Cerebellar nuclear complex (tissue), 1 donor: ENCODE measurements around the gene SESN2.

ENCODE experiments used
- DNase-seq, 2 experiments: peaks; one replicate each; lab custom pipeline; 2025; lab: John Stamatoyannopoulos, UW

SESN2 gene

GRCh38 chr1:28259252-28259933, at the start of gene SESN2:
TSS of gene SESN2 (plus strand) at chr1:28259518. CDS start at chr1:28259848, 330 bp downstream.
- peak; percentile 89 to 93 for DNase-seq

- DNase-seq, result no peak
Measured at GRCh38 chr1:28209700-28210099, 49.6 kb upstream of the SESN2 start.

- no peak for DNase-seq
Measured at GRCh38 chr1:28213315-28213714, 46.0 kb upstream of the SESN2 start.

DNA sequence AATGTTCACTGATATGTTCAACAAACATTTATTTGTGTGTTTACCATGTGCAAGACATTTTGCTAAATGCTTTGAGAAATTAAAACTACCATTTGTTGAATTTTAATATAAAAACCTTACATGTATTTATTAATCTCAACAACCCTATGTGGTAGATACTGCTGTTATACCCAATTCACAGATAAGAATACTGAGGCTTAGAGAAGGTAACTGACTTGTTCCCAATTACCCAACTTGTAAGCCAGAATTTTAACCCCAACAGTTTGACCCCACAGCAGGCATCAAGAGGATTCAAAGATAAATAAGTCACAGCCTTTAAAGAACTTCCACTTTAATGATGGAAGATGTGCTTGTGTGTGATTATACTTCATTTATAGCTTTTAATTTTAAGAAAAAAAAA, 30.2 kb upstream of the SESN2 start:
- no peak for DNase-seq

GRCh38 chr1:28229996-28230395, 29.3 kb upstream of the SESN2 start:
- DNase-seq, result no peak

DNA sequence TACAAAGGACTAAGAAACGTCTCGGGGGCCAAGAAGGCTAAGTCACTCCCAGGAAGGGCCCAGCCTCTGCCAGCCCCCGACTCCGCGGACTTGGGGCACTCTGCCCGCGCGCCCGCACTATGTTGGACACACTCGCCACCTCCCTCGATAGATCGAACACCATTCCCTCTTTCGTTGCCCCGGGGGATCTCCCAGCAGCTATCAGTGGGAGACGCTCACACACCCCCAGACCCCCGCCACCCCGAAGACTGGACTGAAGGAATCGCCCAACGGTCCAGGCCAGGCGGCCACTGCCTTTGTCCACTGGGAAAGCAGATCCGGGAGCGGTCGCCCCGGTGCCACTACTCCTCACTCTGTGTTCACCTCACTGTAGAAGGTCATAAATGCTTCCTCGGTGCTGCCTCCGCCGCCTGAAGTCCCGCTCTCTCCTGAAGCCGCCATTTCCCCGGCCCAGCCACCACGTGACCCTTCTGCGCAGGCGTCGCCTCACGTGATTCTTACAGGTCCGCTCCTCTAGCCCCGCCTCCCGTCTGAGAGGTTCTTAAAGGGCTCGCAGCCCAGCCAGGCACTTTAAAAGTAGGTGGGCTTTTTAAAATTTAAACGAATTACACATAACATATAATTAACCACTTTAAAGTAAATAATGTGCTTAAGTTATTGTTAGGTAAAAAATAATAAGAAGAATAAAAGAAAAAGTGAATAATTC, 26.6 kb upstream of the SESN2 start, which contains the start of gene DNAJC8:
DNAJC8 (minus strand) TSS at position 472 of the 706 bp plus-strand sequence; CDS start at position 441, 31 bp downstream.
- peak; percentile 22 to 86 for DNase-seq

- no peak for DNase-seq
Measured at GRCh38 chr1:28233264-28233606, 26.1 kb upstream of the SESN2 start.

GRCh38 chr1:28235755-28236655, 23.3 kb upstream of the SESN2 start, which contains the start of gene ATP5IF1:
TSS of gene ATP5IF1 (plus strand) at chr1:28236124. CDS start at chr1:28236184, 60 bp downstream.
- peak; percentile 89 to 98 for DNase-seq

DNA sequence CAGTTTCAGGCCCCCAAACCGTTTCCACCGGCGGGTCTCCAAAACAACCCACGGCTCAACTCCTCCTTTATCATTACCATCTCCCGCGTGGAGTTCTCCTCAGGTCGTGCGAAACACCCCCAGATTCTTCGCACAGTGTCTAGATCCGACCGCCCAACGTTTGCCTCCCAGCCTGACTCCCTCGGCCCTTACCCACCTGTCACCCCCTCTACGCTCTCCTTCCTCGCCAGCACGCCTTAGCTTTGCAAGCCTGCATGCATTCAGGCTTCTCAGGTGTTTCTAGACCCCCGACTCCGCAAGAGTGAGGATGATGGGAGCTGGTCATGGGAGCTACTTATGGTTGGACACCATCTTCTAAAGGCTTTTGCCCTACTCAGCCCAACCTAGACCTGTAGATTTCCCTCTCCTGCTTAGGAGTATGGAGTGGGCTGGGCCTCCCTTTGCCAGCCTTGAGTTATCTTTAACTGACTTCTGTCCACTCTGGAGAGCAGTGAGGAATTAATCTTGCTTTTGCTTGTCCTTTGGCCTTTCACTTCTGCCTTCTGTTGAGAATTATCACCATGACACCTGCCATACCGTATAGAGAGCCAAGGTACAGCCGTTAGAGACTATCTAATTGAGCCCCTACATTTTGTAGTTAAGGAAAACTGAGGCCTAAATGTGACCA, 22.5 kb upstream of the SESN2 start:
- no peak for DNase-seq

DNA sequence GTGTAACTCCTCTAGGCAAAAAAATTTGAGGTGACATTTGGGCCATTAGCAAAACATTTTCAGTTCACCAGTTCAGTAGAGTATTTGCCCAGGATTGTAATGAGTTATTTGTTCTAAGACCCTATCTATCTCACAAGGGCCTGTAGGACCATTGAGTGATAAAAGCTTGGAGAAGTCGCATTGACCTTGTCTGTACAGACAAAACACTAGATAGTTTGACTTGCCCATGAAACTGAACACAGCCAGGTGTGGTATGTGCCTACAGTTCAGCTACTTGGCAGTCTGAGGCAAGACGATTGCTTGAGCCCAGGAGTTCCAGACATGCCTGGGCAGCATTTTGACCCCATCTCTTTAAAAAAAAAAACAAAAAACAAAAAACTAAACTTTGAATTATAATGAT, 20.3 kb upstream of the SESN2 start:
- DNase-seq, result no peak

GRCh38 chr1:28240024-28240423, 19.3 kb upstream of the SESN2 start:
- no peak for DNase-seq

DNA sequence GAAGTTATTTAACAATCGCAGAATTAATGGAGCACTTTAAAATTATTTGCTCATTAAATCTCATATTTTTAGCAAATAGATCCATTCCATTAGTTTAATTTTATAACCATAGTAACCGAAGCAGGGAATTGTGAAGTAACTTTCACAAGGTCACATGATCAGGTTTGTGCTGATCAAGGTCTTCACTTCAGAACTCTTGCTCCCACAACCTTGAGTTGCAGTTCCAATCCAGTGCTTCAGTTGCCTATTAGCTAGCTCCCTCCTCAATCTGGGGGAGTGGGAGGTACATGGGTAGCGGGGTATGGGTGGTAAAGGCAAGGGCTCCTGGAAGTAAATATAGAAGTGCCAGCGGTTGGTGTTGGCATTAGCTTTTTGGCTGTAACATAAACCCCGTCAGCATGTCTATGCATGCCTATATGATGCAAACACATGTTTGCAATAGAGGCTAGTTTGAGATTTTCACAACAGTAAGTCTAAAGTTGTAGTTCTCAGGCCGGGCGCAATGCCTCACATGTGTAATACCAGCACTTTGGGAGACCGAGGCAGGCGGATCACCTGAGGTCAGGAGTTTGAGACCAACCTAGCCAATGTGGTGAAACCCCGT, 17.6 kb upstream of the SESN2 start:
- no peak for DNase-seq

DNA sequence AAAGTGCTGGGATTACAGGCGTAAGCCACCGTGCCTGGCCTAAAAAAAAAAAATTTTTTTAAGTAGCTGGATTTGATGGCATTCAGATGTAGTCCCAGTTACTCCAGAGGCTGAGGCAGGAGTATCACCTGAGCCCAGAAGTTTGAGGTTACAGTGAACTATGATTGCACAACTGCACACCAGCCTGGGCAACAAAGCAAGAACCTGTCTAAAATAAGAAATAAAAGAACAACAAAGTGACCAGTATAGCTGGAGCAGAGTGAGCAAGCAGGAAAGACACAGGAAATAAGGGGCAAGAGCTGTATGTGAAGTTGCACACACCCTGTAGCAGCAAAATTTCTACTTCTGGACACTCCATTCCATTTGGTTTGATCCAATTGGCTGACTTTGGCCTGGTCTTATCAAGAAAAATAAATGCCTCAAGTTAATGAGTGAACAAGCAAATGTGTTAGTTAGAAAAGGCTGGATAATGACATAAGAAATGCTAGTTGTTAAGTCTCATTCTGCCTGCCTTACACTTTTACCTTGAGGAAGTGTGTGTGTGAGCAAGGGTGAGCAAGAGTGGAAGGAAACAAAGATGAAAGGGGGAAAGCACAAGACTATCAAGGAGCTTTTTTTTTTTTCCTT, 15.5 kb upstream of the SESN2 start:
- DNase-seq, result no peak

GRCh38 chr1:28244549-28245251, 14.6 kb upstream of the SESN2 start:
- DNase-seq, result no peak

- DNase-seq, result no peak
Measured at GRCh38 chr1:28246427-28246832, 12.9 kb upstream of the SESN2 start.

DNA sequence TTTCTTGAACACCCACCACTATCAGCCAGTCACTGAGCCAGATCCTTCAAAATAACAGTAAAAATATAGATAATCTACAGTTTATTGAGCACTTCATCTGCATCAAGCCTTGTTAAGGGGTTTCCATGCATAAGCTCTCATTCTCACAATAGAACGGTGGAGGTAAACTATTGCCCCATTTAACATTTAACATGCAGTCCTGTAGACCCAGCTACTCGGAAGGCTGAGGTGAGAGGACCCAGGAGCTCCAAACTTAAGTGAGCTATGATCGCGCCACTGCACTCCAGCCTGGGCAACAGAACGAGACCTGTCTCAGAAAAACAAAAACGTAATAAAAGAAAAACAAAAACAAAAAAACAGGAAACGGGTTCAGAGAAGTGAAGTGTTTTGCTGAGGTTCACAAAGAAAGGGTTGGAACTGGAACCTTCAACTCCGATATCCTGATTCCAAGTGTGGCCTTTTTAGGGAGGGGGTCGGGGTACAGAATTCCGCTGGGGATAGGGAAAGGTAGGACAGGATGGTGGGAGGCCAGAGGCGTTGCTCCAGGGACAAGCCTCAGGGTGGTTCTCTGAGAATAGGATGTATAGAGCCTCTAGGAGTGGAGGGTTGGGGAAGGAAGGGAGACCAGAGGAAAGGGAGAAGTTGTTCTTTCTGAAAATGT, 11.6 kb upstream of the SESN2 start:
- DNase-seq, result no peak

- no peak for DNase-seq
Measured at GRCh38 chr1:28248273-28249012, 10.9 kb upstream of the SESN2 start.

DNA sequence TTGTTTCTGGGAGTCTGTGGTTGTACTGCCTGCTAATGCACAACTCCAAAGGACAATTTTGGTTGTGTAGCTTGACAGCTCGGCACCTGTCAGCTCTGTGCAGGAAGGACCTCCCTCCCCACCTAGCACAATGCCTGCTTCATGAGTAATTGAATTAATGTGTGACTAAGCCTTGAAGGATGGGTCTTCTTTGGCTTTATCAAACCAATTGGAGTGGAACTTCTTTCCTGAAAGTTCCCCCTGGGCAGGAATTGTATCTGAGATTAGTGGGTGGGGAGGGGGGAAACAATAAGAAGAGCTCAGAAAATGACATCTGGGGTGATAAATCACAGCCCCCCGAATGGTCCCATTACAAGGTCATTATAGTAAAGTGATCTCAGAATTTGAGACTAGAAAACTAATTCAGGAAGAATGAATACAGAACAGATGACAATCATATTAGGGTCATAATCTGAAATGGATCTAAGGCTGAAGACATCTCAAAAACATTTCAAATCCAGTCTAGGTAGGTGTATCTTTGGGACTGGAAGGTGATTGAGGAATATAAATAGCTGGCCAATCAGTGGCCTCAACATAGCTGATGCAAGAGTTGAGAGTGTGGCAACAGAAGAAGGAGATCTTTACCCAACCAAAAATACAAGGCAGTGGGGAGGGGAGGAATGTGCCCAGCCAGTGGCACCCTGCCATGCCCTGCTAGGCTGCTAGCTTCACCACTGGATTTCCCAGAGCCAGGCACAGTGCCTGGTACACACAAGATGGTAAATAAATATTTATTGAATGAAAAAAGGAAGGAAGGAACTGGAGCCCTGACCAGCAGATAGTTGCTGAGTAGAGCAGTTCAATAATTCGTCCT, 10.1 kb upstream of the SESN2 start:
- DNase-seq, result no peak
